ENCODE measurements around the gene ASB2. TPM values are rescaled to one million over a fixed set of nuclear protein-coding genes. Genes with fewer than 3 reads are reported as not detected.

The ASB2 gene
- total RNA-seq, 1 experiment from 2014 or later, result not detected

DNA sequence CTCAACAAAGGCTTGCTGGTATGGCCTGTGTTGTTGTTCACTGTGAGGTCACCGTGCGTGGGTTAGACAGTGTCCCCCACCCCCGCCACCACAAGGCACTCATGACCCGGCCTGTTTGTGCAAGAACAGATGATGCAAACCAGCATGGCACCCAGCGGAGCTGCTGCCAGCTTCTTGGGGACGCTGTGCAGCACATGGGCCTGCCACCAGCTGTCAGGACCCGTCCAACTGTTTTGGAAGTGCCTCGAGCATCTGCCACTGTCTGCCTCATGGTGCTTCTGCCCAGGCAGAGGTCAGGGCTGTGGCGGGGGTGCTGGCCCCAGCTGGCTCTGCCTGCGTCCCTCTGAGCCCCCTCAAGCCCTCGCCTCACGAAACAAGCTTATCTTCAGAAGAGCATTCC lies 1.5 kb downstream of the ASB2 start (continued):
- TF ChIP-seq, protein P1, sequence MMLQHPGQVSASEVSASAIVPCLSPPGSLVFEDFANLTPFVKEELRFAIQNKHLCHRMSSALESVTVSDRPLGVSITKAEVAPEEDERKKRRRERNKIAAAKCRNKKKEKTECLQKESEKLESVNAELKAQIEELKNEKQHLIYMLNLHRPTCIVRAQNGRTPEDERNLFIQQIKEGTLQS (IDR thresholded peaks at IDR 0.05), result no peak
- TF ChIP-seq JUND (IDR thresholded peaks at IDR 0.05) (no peak), SIN3A (IDR thresholded peaks at IDR 0.05; ENCODE audit: low read depth) (no peak), ZFX (IDR thresholded peaks at IDR 0.05) (no peak), EZH2phosphoT487 (IDR thresholded peaks at IDR 0.05; ENCODE audit: borderline replicate concordance) (no peak), EZH2 (IDR thresholded peaks at IDR 0.05) (no peak), SRF (IDR thresholded peaks at IDR 0.05; ENCODE audit: low read depth) (no peak)
- TF ChIP-seq, protein P2, sequence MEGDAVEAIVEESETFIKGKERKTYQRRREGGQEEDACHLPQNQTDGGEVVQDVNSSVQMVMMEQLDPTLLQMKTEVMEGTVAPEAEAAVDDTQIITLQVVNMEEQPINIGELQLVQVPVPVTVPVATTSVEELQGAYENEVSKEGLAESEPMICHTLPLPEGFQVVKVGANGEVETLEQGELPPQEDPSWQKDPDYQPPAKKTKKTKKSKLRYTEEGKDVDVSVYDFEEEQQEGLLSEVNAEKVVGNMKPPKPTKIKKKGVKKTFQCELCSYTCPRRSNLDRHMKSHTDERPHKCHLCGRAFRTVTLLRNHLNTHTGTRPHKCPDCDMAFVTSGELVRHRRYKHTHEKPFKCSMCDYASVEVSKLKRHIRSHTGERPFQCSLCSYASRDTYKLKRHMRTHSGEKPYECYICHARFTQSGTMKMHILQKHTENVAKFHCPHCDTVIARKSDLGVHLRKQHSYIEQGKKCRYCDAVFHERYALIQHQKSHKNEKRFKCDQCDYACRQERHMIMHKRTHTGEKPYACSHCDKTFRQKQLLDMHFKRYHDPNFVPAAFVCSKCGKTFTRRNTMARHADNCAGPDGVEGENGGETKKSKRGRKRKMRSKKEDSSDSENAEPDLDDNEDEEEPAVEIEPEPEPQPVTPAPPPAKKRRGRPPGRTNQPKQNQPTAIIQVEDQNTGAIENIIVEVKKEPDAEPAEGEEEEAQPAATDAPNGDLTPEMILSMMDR (IDR thresholded peaks at IDR 0.05 in 2 of 3, conservative IDR thresholded peaks at IDR 0.05 in 1 of 3; ENCODE audit: borderline replicate concordance in 1 of 3, insufficient read depth in 1 of 3, low read depth in 2 of 3, low read length in 2 of 3), result no peak

DNA sequence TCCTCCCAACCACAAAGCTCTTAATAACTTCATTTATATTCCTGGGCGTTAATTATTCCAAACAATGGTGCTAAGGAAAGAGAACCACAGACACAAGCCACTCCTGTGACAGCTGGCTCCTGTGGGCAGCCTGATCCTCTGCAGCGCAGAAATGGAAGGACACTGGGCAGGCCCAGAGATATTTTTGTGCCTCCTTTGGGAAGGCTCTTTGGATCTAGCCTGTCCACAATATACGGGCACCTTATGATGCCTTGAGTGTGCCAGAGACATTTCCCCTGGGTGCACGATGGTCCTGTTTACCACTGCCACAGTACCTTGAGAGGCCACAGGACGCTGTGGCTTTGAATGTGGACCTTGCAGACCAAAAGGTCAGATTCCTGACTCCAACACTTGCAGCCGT lies 2.1 kb downstream of the ASB2 start:
- intact Hi-C loops (cut with micrococcal nuclease), result no loop called here
- ATAC-seq, result no peak
- ChIA-PET POLR2A (interaction anchor here (1.4 kb wide), 1 partner anchor 10 kb away, joined by 3 read pairs; no protein-coding TSS in a partner anchor), RAD21 (ENCODE audit: low non-redundant PET in 1 of 2, low total read pairs in 2 of 2, uncharacterized antibody in 2 of 2, unreplicated experiment in 2 of 2) (no interaction called here), CTCF (interaction anchor here (1.0 to 1.9 kb wide), 2 partner anchors 34 to 38 kb away, joined by 3 to 7 read pairs; no protein-coding TSS in a partner anchor)
- no peak overlapping the region for H2AFZ ChIP-seq (ENCODE audit: low read depth, low read length, poor library complexity, severe bottlenecking)
- H3K9me2 ChIP-seq (ENCODE audit: insufficient read depth), result no peaks in the 10 kb centered on the region
- H3K27me3 ChIP-seq (ENCODE audit: insufficient read depth, low read length), result no peaks in the 10 kb centered on the region
- no peaks in the 10 kb centered on the region for H3K36me3 ChIP-seq (ENCODE audit: control insufficient read depth in 1 of 2, insufficient read depth in 2 of 2, low read length in 2 of 2)
- H3K9ac ChIP-seq (ENCODE audit: low read length), result no peak overlapping the region
- H3K9me3 ChIP-seq (ENCODE audit: control insufficient read depth in 1 of 2, insufficient read depth in 1 of 2, low read depth in 1 of 2, low read length in 2 of 2), result no peaks in the 10 kb centered on the region
- no peaks in the 10 kb centered on the region for H4K20me1 ChIP-seq (ENCODE audit: insufficient read depth)
- no peak overlapping the region for H3K4me3 ChIP-seq (replicated peaks in 1 of 2; ENCODE audit: low read depth in 1 of 2, low read length in 2 of 2)
- no peak overlapping the region for H3K4me2 ChIP-seq (ENCODE audit: low read length)
- H3K27ac ChIP-seq (ENCODE audit: low read depth, low read length), result no peak overlapping the region
- H3K4me1 ChIP-seq (ENCODE audit: control insufficient read depth in 1 of 2, insufficient read depth in 2 of 2, low read length in 2 of 2), result peaks cover 0 to 7% of the 10 kb centered on the region in 2 experiments; a peak in 2 of 4 replicates
- H3K79me2 ChIP-seq (ENCODE audit: insufficient read depth, low read length), result no peaks in the 10 kb centered on the region
- DNase-seq (ENCODE audit: low read depth, low spot score), result no peak
- BruUV-seq (replicated peaks), result no TSS peak
- TF ChIP-seq, protein P3, sequence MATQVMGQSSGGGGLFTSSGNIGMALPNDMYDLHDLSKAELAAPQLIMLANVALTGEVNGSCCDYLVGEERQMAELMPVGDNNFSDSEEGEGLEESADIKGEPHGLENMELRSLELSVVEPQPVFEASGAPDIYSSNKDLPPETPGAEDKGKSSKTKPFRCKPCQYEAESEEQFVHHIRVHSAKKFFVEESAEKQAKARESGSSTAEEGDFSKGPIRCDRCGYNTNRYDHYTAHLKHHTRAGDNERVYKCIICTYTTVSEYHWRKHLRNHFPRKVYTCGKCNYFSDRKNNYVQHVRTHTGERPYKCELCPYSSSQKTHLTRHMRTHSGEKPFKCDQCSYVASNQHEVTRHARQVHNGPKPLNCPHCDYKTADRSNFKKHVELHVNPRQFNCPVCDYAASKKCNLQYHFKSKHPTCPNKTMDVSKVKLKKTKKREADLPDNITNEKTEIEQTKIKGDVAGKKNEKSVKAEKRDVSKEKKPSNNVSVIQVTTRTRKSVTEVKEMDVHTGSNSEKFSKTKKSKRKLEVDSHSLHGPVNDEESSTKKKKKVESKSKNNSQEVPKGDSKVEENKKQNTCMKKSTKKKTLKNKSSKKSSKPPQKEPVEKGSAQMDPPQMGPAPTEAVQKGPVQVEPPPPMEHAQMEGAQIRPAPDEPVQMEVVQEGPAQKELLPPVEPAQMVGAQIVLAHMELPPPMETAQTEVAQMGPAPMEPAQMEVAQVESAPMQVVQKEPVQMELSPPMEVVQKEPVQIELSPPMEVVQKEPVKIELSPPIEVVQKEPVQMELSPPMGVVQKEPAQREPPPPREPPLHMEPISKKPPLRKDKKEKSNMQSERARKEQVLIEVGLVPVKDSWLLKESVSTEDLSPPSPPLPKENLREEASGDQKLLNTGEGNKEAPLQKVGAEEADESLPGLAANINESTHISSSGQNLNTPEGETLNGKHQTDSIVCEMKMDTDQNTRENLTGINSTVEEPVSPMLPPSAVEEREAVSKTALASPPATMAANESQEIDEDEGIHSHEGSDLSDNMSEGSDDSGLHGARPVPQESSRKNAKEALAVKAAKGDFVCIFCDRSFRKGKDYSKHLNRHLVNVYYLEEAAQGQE (IDR thresholded peaks at IDR 0.05; ENCODE audit: low read depth), result no peak
- TF ChIP-seq POLR2A (IDR thresholded peaks at IDR 0.05; ENCODE audit: borderline replicate concordance, extremely low read depth, insufficient read depth, insufficient read length), result no peak
- TF ChIP-seq EZH2 (IDR thresholded peaks at IDR 0.05), result no peak
- no peak for TF ChIP-seq JUND (IDR thresholded peaks at IDR 0.05)
- TF ChIP-seq CBX3 (IDR thresholded peaks at IDR 0.05; ENCODE audit: low read depth), result no peak
- TF ChIP-seq, protein P4, sequence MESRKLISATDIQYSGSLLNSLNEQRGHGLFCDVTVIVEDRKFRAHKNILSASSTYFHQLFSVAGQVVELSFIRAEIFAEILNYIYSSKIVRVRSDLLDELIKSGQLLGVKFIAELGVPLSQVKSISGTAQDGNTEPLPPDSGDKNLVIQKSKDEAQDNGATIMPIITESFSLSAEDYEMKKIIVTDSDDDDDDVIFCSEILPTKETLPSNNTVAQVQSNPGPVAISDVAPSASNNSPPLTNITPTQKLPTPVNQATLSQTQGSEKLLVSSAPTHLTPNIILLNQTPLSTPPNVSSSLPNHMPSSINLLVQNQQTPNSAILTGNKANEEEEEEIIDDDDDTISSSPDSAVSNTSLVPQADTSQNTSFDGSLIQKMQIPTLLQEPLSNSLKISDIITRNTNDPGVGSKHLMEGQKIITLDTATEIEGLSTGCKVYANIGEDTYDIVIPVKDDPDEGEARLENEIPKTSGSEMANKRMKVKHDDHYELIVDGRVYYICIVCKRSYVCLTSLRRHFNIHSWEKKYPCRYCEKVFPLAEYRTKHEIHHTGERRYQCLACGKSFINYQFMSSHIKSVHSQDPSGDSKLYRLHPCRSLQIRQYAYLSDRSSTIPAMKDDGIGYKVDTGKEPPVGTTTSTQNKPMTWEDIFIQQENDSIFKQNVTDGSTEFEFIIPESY (IDR thresholded peaks at IDR 0.05; ENCODE audit: extremely low read depth, insufficient replicate concordance, low read length), result no peak
- TF ChIP-seq EZH2phosphoT487 (IDR thresholded peaks at IDR 0.05; ENCODE audit: borderline replicate concordance), result no peak
- no peak for TF ChIP-seq ELF1 (IDR thresholded peaks at IDR 0.05; ENCODE audit: borderline replicate concordance, low read depth)
- TF ChIP-seq, protein P5, sequence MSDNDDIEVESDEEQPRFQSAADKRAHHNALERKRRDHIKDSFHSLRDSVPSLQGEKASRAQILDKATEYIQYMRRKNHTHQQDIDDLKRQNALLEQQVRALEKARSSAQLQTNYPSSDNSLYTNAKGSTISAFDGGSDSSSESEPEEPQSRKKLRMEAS (IDR thresholded peaks at IDR 0.05), result no peak
- TF ChIP-seq, protein P1 (IDR thresholded peaks at IDR 0.05), result no peak
- no peak for TF ChIP-seq POLR2AphosphoS5 (IDR thresholded peaks at IDR 0.05; ENCODE audit: low read depth, low read length)
- no peak for TF ChIP-seq ZNF274 (IDR thresholded peaks at IDR 0.05; ENCODE audit: low read depth, low read length)

All from HCT116 (cell line).